ENCODE measurements around the gene U2AF2. TPM values are rescaled to one million over a fixed set of nuclear protein-coding genes. Genes with fewer than 3 reads are reported as not detected.
A peak's percentile ranks its signal among the peaks of the same experiment; 100 is the strongest.

Gene U2AF2
- 100 to 1,000 TPM in 3 of 4 donors, 10 to 100 TPM in 1; 78.8 to 149 (median 106) TPM for total RNA-seq

DNA sequence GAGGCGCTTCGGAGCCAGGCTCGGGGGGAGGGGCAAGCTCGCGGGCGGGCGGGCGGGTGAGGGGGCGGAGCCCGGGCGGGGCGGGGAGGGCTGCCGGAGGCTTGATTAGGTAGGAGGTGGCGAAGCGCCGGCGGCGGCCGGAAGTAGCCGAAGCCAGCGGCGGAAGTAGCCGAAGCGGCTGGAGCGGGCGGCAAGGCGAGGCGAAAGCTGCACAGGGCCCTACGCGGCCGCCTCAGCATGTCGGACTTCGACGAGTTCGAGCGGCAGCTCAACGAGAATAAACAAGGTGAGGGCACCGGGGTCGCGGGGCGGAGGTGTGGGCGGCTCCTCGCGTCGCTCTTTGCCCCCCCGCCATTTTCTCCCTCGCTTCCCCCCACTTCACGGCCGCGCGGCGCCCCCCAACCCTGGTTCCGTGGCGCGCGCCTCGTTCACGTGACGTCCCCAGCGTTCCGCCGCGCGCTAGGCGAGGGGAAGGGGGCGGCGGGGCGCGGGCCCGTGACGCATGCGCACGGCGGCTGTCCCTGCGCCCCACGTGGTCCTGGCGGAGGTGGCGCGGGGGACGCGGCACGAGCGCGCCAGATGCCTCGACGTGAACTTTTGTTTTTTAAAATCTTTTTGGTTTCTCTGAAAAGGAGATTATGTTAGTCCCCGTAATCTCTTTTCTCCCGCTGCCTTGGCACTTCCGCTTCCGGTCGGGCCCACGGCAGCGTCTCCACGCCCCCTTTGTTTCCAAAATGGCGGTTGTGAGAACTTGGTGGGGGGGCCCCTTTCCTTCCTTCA, at the start of gene U2AF2:
Gene U2AF2 (plus strand): TSS at position 168 of the 780 bp plus-strand sequence. CDS start 70 bp downstream, at position 238.
- TF ChIP-seq POLR2A (IDR thresholded peaks at IDR 0.05), result no peak
- TF ChIP-seq, protein P1, sequence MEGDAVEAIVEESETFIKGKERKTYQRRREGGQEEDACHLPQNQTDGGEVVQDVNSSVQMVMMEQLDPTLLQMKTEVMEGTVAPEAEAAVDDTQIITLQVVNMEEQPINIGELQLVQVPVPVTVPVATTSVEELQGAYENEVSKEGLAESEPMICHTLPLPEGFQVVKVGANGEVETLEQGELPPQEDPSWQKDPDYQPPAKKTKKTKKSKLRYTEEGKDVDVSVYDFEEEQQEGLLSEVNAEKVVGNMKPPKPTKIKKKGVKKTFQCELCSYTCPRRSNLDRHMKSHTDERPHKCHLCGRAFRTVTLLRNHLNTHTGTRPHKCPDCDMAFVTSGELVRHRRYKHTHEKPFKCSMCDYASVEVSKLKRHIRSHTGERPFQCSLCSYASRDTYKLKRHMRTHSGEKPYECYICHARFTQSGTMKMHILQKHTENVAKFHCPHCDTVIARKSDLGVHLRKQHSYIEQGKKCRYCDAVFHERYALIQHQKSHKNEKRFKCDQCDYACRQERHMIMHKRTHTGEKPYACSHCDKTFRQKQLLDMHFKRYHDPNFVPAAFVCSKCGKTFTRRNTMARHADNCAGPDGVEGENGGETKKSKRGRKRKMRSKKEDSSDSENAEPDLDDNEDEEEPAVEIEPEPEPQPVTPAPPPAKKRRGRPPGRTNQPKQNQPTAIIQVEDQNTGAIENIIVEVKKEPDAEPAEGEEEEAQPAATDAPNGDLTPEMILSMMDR (IDR thresholded peaks at IDR 0.05), result no peak
- 0% methylated on average over 61 to 95 of the region's 95 CpGs for WGBS, 2 donors
- intact Hi-C loops (cut with DNase I; ENCODE audit: low total_unique reads), result no loop called here
- peak within 1 kb of the TSS; percentile 90 for H3K4me3 ChIP-seq (ENCODE audit: low read depth, poor library complexity, severe bottlenecking)
- DNase-seq (ENCODE audit: low spot score in 2 of 2), result peak; percentile 94 to 99

DNA sequence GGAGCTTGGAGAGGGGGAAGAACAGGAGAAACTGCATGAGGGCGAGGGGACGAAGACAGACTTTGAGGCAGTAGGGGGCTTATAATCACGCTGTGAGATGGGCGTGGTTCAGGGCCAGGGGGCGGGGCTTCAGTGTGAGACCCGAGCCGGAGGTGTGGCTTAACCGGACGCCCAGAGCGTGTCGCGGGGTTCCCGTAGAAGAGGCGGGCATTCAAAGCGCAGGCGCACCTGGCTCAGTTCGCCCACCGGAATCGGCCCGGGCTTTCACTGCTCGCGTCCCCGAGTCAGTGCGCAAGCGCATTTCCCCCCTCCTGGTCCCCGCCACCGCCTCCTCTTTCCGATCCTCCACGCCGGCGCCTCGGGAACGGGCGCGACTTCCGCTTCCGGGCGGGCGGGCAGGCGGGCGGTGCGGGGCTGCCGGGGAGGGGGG, 49.6 kb upstream of the U2AF2 start:
- peak; percentile 95 to 99 for DNase-seq (ENCODE audit: low spot score in 2 of 2)
- intact Hi-C loops (cut with DNase I; ENCODE audit: low total_unique reads), result no loop called here
- WGBS, 2 donors, result 0 to 2% methylated on average over 27 to 28 of the region's 43 CpGs
- TF ChIP-seq, protein P1 (IDR thresholded peaks at IDR 0.05), result no peak
- TF ChIP-seq POLR2A (IDR thresholded peaks at IDR 0.05), result no peak
- H3K4me3 ChIP-seq (ENCODE audit: low read depth, poor library complexity, severe bottlenecking), result peak overlapping the region; percentile 79

DNA sequence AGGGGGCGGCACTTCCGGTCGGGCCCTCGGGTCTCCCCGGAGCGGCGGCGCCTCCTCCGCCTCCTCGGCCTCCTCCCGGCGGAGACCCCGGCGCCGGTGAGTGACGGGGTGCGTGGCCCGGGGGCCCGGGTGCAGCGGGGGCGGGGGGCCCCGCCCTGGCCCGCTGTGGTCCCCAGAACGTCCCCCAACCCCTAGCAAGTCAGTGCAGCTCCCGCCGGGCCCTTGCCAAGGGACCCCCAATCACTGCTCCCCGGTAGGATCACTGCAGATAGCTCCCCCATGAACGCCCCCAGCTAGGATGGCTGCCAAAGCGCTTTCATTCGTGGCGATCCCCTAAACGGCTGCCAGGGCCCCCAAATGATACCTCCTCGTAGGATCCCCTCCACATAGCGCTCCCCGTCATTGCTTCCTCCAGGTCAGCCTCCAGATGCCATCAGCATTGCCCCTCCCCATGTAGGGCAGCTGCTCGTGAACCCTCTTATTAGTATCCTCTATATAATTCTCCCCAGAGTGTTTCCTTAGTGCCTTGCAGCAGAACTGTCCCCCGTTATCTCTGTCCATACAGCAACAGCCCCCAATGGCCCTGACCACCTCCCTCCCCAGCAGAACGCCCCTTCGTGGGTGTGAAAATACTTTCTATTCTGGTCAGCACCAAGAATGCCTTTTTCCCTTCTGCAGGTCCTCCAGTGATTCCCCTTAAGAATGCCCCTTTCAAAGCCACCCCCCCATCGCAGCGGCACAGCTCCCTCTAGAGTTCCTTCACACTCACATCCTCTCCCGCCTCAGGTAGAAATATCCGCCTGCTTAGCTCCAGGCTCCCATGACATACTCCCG, 49.0 kb upstream of the U2AF2 start, which contains the start of gene ZNF865:
Gene ZNF865 (plus strand): TSS at position 11 of the 834 bp plus-strand sequence. CDS start 7,972 bp downstream, outside the sequence.
- DNase-seq (ENCODE audit: low spot score in 2 of 2), result peak; percentile 59 to 95
- WGBS, 2 donors, result 1% methylated on average over 20 to 22 of the region's 44 CpGs
- intact Hi-C loops (cut with DNase I; ENCODE audit: low total_unique reads), result no loop called here
- H3K4me3 ChIP-seq (ENCODE audit: low read depth, poor library complexity, severe bottlenecking), result peak within 1 kb of the TSS; percentile 79
- TF ChIP-seq, protein P1 (IDR thresholded peaks at IDR 0.05), result peak in 1 of 3 donors; percentile 28
- TF ChIP-seq POLR2A (IDR thresholded peaks at IDR 0.05), result no peak

DNA sequence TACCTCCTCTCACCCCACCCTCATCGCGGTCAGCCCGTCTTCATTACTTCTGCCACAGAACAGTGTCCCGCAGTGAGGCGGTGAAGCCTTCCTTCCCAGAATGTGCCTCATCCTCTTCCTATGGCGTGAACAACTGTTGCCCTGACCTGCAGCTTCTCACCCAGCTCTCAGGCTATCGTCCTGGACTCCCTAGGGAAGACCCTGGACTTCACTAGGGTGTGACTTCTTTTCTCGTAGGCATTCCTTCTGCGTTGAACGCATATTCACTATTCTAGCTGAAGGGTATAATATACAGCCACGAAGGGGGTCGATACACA, 48.4 kb upstream of the U2AF2 start:
- intact Hi-C loops (cut with DNase I; ENCODE audit: low total_unique reads), result no loop called here
- H3K4me3 ChIP-seq (ENCODE audit: low read depth, poor library complexity, severe bottlenecking), result no peak overlapping the region
- TF ChIP-seq POLR2A (IDR thresholded peaks at IDR 0.05), result no peak
- TF ChIP-seq, protein P1 (IDR thresholded peaks at IDR 0.05), result no peak
- 19 to 23% methylated on average over 12 of the region's 12 CpGs for WGBS, 2 donors
- DNase-seq (ENCODE audit: low spot score in 2 of 2), result no peak

DNA sequence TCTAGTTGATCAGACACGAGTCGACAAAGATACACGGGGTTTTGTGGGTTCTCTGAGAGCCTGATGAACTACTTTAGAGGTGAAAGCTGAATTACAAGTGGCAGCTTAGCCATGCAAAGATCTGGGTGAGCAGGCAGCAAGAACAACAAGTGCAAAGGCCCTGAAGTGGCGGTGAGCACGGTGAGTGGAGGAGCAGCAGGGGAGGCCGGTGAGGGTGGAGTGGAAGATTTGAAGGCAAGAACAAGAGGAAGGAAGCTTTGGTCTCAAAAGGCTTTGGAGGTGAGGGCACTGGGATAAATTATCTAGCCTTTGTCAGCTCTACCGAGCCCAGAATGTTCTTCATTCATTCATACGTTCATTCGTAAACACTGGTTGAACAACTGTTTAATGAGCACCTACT, 48.0 kb upstream of the U2AF2 start:
- 72 to 75% methylated on average over 9 of the region's 9 CpGs for WGBS, 2 donors
- intact Hi-C loops (cut with DNase I; ENCODE audit: low total_unique reads), result no loop called here
- DNase-seq (ENCODE audit: low spot score in 2 of 2), result no peak
- no peak for TF ChIP-seq POLR2A (IDR thresholded peaks at IDR 0.05)
- TF ChIP-seq, protein P1 (IDR thresholded peaks at IDR 0.05), result no peak
- no peak overlapping the region for H3K4me3 ChIP-seq (ENCODE audit: low read depth, poor library complexity, severe bottlenecking)

Measured in lower leg skin (tissue), 4 donors.